ENCODE data around the gene CTSK. TPM values are rescaled to one million over a fixed set of nuclear protein-coding genes. Genes with fewer than 3 reads are reported as not detected.

CTSK gene
- total and polyA plus RNA-seq, 2 experiments from 2014 or later, result 37.3 to 54.3 TPM

Small RNA genes within 50 kb of the gene (small RNA-seq; reads per million reads assigned to genes)
- gene RNU6-1309P, result not detected

Other genes with a start within 250 kb of the CTSK start
- 302 and 388 TPM in 2 replicates for gene MCL1, start 228.7 kb downstream of the CTSK start, total RNA-seq
- gene MCL1, start 228.7 kb downstream of the CTSK start, polyA plus RNA-seq, result 150 and 181 TPM in 2 replicates
- gene ENSA, start 178.6 kb downstream of the CTSK start, total RNA-seq, result 101 and 148 TPM in 2 replicates
- 70.8 and 86.5 TPM in 2 replicates for gene ENSA, start 178.6 kb downstream of the CTSK start, polyA plus RNA-seq
- gene GOLPH3L, start 111.1 kb downstream of the CTSK start, total RNA-seq, result 20.8 and 36.7 TPM in 2 replicates
- 15.5 and 21.8 TPM in 2 replicates for gene GOLPH3L, start 111.1 kb downstream of the CTSK start, polyA plus RNA-seq
- 0.50 TPM in 1 of 2 replicates, not detected in the other for gene HORMAD1, start 87.4 kb downstream of the CTSK start, total RNA-seq
- gene HORMAD1, start 87.4 kb downstream of the CTSK start, polyA plus RNA-seq, result not detected in 2 replicates
- 5.3 and 10.4 TPM in 2 replicates for gene CTSS, start 42.5 kb downstream of the CTSK start, total RNA-seq
- 4.4 and 5.2 TPM in 2 replicates for gene CTSS, start 42.5 kb downstream of the CTSK start, polyA plus RNA-seq
- 32.9 and 42.1 TPM in 2 replicates for gene ARNT, start 68.3 kb upstream of the CTSK start, total RNA-seq
- 26.9 and 35.6 TPM in 2 replicates for gene ARNT, start 68.3 kb upstream of the CTSK start, polyA plus RNA-seq
- gene CTXND2, start 78.9 kb upstream of the CTSK start, total RNA-seq, result not detected in 2 replicates
- gene CTXND2, start 78.9 kb upstream of the CTSK start, polyA plus RNA-seq, result 0.16 TPM in 1 of 2 replicates, not detected in the other
- 33.7 and 41.4 TPM in 2 replicates for gene SETDB1, start 118.1 kb upstream of the CTSK start, total RNA-seq
- gene SETDB1, start 118.1 kb upstream of the CTSK start, polyA plus RNA-seq, result 10.7 and 12.9 TPM in 2 replicates
- 267 and 268 TPM in 2 replicates for gene CERS2, start 166.6 kb upstream of the CTSK start, total RNA-seq
- gene CERS2, start 166.6 kb upstream of the CTSK start, polyA plus RNA-seq, result 210 and 277 TPM in 2 replicates
- 7.5 and 7.9 TPM in 2 replicates for gene ANXA9, start 174.0 kb upstream of the CTSK start, total RNA-seq
- gene ANXA9, start 174.0 kb upstream of the CTSK start, polyA plus RNA-seq, result 8.8 and 9.0 TPM in 2 replicates
- 15.9 and 18.5 TPM in 2 replicates for gene MINDY1, start 198.6 kb upstream of the CTSK start, total RNA-seq
- gene MINDY1, start 198.6 kb upstream of the CTSK start, polyA plus RNA-seq, result 5.8 and 7.6 TPM in 2 replicates
- 20.3 and 26.5 TPM in 2 replicates for gene PRUNE1, start 200.2 kb upstream of the CTSK start, total RNA-seq
- gene PRUNE1, start 200.2 kb upstream of the CTSK start, polyA plus RNA-seq, result 15.1 and 21.6 TPM in 2 replicates
- 2.7 and 3.8 TPM in 2 replicates for gene BNIPL, start 228.3 kb upstream of the CTSK start, total RNA-seq
- 1.1 and 3.0 TPM in 2 replicates for gene BNIPL, start 228.3 kb upstream of the CTSK start, polyA plus RNA-seq
- 2.9 and 3.2 TPM in 2 replicates for gene C1orf56, start 239.5 kb upstream of the CTSK start, total RNA-seq
- 8.3 and 11.4 TPM in 2 replicates for gene C1orf56, start 239.5 kb upstream of the CTSK start, polyA plus RNA-seq

Data from hepatocyte (in vitro differentiated cells).